HG03442 (cell line): ENCODE data around the gene PDK2.

Source experiments
- ATAC-seq: cut with Tn5 transposase; IDR thresholded peaks from one replicate; pipeline ENCODE4 v1.9.1; 2021; ENCODE audit warnings: mild to moderate bottlenecking, moderate library complexity; ENCODE audit not compliant: unreplicated experiment

The PDK2 gene

DNA sequence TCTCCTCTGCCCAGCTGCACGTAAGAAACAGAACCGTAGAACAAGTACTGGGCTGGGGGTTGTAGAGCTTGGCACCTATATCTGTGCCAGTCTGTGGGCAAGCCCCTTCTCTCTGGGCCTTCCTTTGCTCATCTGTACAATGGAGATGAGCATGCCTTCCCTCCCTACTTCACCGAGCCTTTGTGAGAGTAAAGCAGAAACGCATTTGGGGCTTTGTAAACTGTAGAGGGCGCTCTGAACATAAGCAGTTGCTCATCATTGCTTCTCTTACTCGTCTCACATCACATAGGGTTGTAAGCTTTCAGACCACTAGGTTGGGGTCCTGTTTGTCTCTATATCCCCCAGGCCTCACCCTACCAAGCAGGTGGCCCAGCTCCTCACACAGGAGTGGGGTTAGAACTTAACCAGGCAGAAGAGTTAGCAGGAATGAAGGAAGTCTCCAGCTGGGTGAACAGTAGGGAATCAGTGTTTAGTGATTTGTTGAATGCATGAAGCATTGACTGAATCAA is 19.8 kb downstream of the PDK2 start:
- ATAC-seq = no peak

- no peak for ATAC-seq
Measured at GRCh38 chr17:50115756-50116155, 20.6 kb downstream of the PDK2 start.

DNA sequence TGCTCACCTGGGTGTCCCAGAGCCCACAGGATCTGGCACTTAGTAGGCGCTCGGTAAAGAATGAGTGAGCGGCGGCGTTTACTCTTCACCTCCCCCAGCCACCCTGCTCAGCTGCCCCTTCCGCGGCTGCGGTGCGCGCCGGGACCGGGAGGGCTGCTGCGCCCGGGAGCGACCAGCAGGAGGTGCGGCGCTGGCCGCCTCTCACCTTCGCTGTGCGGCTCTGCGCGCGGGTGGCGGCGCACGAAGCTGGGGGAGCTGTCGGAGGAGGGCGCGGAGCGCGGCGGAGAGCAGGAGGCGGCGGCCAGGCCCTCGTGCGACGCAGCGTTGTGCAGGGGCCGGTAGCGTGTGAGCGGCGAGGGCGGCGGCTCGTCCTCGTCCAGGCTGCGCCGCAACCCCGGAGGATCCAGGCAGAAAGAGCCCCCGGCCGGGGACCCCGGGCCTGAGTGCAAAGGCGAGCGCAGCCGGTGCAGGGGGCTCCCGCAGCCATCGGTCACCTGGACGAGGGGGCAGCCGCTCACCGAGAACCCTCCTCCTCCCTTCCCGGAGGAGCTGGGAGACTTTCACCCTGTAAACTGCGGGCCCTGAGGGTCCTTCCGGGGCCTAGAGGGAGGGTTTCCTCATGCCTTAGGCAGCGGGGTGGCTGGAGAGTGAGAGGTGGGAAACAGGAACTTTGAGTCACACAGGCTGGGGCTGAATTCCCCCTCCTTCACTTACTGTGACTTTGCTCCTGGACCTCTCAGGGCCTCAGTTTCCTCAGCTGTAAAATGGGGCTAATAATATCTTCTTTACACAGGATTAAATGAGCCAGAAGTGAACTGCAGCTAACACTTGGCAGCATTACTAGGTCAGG is 22.3 kb downstream of the PDK2 start:
- no peak for ATAC-seq

- ATAC-seq = no peak
Measured at GRCh38 chr17:50118076-50118827, 23.1 kb downstream of the PDK2 start.

- no peak for ATAC-seq
Measured at GRCh38 chr17:50118828-50119218, 23.7 kb downstream of the PDK2 start.

DNA sequence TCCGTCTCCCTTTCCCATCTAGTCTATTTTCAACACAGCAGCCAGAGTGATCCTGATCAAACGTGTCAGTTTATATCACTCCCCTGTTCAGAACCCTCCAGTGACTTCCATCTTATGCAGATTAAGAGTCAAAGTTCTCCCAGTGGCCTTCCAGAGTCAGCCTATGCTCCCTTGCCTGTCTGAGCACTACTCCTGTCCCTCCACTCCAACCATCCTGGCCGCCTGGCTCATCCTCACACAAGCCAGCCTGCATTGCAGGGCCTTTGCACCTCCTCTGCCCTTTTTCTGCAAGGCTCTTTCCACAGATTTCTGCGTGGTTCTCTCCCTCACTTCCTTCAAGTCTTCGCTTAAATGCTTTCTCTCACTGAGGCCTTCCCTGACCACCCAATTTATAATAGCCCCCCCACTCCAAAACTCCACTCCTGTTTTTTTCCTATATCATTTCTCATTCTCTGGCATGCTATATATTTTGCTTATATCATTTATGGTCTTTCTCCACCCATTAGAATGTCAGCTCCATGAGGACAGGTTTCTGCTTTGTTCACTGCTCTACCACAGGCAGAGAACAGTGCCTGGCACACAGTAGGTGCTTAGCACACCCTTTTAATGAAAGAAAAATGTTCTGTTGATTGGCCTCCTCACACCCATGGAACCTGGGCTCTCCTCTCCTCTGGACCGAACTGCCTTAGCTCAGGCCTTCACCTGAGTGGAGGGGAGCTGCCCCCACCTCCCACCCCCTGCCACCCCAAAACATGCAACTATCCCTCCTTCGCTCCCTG is 25.5 kb downstream of the PDK2 start:
- ATAC-seq = no peak

DNA sequence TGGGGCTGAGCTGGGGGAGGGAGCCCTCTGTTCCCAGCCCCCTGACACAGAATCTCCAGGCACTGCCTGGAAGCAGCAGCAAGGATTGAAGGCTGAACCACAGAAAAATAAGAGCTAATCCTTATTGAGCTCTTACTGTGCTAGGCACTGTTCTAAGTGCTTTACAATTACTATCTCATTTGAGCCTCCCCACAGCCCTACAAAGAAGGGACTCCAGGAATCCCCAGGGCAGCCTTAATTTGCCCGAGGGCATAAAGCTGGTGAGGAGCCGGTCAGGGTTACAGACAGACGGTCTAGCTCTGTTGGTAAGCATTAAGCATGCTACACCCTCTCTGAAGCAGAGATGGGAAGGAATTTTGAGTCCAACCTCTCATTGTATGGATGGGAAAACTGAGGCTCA is 27.8 kb downstream of the PDK2 start:
- ATAC-seq = no peak

- no peak for ATAC-seq
Measured at GRCh38 chr17:50123649-50124349, 28.6 kb downstream of the PDK2 start.

DNA sequence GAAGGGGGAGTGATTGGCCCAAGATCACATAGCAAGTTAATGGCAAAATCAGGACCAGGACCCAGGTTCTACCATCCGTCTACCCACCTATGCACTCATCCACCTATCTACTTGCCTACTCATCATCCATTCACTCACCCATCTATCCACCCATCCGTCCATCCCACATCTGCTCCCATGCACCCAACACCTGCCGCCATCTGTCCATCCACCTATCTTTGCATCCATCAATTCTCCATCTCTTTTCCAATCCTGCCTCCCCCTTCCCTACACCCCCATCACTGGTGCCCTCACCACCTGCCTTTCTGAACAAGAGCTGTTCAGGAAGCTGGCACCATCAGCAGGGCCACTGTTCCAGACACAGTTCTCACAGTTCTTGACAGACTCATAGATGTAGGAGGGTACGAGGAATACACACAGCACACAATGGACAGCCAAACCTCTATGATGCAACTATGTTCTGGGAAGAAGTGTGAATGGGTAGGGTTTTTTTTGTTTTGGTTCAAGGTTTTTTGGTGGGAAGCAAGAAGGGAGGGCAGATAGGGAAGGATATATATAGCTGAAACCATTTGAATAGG is 30.4 kb downstream of the PDK2 start:
- no peak for ATAC-seq

GRCh38 chr17:50127697-50128361 is 32.7 kb downstream of the PDK2 start:
- no peak for ATAC-seq

- no peak for ATAC-seq
Measured at GRCh38 chr17:50128441-50129352, 33.5 kb downstream of the PDK2 start.

- no peak for ATAC-seq
Measured at GRCh38 chr17:50129353-50129727, 34.2 kb downstream of the PDK2 start.

DNA sequence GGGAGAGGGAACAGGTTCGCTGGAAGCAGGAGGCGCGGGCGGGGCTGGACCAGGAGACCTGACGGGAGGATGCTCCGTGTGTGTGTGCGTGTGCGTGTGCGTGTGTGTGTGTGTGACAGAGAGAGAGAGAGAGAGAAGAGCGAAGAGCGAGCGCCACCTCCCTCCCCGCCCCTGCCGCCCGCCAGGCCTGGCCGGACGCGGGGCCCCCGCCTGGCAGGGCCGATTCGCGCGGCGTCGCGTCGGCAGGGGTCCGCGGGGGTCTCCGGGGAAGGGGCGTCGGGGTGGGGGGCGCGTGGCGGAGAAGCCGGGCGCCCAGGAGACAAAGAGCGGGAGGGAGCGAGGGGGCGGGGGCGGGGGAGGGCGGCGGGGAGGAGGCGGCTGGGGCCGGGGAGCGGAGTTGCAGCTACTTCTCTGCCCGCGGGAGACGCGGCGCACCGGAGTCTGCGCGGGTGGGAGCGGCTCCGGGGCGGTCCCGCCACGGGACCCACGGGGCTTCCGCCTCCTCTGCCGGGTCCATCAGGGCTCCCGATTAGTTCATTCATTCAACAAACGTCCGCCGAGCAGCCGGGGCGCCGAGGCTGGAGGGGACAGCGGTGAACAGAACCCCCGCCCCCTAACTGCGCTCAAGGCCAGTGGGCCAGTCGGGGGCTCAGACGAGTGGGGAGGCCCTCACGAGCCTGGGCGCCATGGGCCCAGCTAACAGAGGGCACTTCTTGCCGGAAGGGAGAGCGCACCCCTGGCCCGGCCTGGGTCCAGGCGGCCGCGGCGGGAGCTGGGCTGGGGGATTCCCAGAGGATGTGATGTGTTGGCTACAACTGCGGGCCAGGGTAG is 34.8 kb downstream of the PDK2 start, which contains the start of gene SAMD14:
Gene SAMD14 (minus strand): TSS at position 433 of the 831 bp plus-strand sequence. CDS start 5,201 bp downstream, outside the sequence.
- ATAC-seq = no peak

- ATAC-seq = no peak
Measured at GRCh38 chr17:50130559-50131305, 35.6 kb downstream of the PDK2 start.

DNA sequence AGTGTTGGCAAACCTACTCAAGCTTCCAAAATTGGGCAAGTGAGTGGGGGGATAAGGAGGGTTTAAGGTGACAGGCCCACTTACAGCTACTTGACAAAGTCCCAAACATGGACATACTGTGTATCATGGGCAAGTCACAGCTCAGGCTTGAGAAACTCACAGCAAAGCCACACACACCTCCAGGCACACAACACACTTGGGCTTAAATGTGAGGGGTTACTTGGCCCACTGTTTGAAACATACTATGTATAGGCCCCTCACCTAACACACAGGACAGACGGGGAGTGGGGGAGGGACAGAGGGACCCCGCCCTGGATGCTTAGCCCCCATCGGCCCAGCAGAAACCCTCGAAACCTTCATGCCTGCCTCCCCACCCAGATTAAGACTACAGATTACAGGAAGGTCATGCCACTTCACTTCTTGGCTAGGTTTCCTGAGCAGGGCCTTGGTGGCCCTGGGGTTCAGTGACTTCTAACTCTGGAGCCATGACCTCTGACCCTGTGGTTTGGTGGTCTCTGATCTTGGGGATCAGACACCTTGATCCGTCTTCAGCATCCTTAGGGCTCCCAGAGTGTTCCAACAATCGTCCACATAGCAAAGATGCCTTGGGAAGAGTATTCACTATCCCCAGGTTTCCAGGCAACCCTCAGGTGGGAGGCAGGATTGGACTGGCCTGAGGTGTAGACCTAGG is 37.1 kb downstream of the PDK2 start:
- ATAC-seq = no peak

DNA sequence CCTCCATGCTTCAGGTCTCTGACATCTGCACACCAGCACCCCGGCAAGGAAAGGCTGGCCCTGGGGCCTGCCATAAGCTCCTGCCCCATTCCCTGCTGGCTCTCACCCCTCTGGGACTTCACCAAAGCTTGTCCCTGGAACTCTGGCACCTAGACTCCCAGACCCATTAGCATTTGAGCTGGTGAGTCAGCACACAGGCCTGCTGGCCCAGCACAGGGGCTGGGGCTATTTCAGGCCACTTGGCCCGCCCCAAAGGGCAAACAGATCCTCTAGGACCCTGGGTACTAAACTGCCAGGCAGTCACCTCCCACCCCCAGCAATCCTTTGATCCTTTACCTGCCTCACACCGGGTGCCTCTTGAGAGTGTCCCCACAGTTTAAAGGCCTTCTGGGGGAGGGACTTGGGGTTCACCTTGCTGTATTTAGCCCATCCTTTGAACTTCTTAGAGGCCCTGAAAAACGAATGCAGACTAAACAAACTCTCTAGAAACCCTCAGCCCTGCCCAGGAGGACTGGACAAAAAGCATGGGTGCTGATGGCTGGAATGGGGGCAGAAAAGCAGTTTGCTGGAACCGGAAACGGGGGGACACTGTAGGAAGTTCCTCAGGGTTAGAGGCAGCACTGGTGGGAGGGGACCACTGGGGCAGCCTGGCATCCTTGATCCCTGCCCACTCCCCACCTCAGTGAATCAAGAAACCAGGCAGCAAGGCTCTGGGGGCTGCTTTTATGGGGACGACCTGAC is 38.0 kb downstream of the PDK2 start:
- no peak for ATAC-seq
